Measurements from ENCODE around the gene OSGIN1. TPM values are rescaled to one million over a fixed set of nuclear protein-coding genes. Genes with fewer than 3 reads are reported as not detected.

OSGIN1 gene, protein sequence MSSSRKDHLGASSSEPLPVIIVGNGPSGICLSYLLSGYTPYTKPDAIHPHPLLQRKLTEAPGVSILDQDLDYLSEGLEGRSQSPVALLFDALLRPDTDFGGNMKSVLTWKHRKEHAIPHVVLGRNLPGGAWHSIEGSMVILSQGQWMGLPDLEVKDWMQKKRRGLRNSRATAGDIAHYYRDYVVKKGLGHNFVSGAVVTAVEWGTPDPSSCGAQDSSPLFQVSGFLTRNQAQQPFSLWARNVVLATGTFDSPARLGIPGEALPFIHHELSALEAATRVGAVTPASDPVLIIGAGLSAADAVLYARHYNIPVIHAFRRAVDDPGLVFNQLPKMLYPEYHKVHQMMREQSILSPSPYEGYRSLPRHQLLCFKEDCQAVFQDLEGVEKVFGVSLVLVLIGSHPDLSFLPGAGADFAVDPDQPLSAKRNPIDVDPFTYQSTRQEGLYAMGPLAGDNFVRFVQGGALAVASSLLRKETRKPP
- 24.7 to 57.0 TPM (median 29.9 TPM) in 5 replicates for total RNA-seq (2022; extraction: Qiagen RNA extraction)

DNA sequence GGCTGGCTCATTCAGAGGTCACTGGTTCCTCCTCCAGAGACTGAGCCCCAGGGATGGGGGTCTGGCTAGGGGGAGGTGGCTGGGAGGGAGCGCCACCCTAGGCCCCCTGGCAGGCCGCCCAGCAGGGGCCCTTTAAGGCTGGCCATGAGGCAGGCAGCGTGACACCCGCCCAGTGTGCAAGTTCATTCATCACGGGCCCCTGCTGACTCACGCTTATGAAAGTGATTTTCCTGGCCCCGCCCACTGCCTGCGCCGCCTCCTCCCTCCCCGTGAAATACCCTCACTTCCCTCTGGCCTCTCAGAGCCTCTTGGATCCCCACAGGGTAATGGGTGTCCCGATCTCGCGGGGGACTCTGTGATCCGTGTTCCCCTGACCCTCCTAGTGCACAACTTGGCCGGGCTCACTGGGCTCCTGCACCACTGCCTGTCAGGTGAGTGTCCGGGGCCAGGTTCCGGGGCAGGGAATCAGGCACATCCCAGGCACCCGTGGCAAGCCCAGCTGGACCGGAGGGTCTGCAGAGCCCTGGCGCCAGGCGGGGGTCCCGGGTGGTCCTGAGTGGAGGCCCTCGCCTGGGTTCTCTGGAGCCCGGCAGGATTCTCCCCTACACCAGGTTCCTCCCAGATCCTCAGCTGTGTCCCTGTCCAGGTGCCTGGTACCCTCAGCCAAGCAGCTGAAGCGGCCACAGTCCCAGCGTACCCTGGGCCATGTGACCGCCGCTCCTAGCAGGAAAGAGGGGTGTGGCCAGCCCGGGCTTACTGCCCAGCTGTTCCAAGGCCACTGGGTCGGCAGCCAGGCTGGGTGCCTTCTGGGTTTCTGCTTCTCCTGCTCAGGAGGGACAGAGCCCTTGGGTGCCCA lies at the start of gene OSGIN1:
TSS of gene OSGIN1 (plus strand) at position 301 of the 856 bp plus-strand sequence. CDS start 4,432 bp downstream, outside the sequence.

DNA sequence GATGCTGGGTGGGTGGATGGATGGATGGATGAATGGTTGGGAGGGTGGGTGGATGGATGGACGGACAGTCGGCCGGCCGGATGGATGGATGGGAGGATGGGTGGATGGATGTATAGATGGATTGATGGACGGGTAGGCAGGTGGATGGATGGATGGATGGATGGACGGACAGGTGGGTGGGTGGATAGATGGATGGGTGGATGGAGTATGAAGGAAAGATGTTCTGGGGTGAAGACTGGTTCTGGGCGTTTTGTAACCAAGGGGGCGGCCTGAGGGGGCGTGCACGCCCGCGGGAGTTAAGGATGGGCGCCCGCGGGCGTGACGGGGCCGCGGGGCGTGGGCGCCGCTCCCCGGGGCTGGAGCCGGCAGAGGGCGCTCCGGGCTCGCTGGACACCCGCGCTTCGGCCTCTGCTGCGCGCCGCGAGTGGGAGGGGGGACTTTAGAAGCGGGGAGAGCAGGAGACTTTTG lies 14.8 kb downstream of the OSGIN1 start, which contains the start of gene NECAB2:
TSS of gene NECAB2 (plus strand) at position 407 of the 468 bp plus-strand sequence. CDS start 405 bp downstream, outside the sequence.

Other genes starting within 250 kb of the OSGIN1 start
- gene HSBP1, start 145.3 kb upstream of the OSGIN1 start, total RNA-seq (2022; extraction: Qiagen RNA extraction), result 142 to 204 TPM (median 185 TPM) in 5 replicates
- gene MLYCD, start 54.1 kb upstream of the OSGIN1 start, total RNA-seq (2022; extraction: Qiagen RNA extraction), result 1.3 to 2.6 TPM (median 2.0 TPM) in 5 replicates
- gene NECAB2, start 15.0 kb downstream of the OSGIN1 start, total RNA-seq (2022; extraction: Qiagen RNA extraction), result 2.1 to 4.1 TPM (median 2.8 TPM) in 5 replicates
- gene SLC38A8, start 89.6 kb downstream of the OSGIN1 start, total RNA-seq (2022; extraction: Qiagen RNA extraction), result not detected in 5 replicates
- gene MBTPS1, start 163.7 kb downstream of the OSGIN1 start, total RNA-seq (2022; extraction: Qiagen RNA extraction), result 41.7 to 49.1 TPM (median 45.3 TPM) in 5 replicates
- gene HSDL1, start 191.9 kb downstream of the OSGIN1 start, total RNA-seq (2022; extraction: Qiagen RNA extraction), result 18.1 to 19.6 TPM (median 19.4 TPM) in 5 replicates
- gene DNAAF1, start 192.1 kb downstream of the OSGIN1 start, total RNA-seq (2022; extraction: Qiagen RNA extraction), result 0.14 to 0.60 TPM (median 0.20 TPM) in 5 replicates
- 22.8 to 36.8 TPM (median 32.7 TPM) in 5 replicates for gene TAF1C, start 233.8 kb downstream of the OSGIN1 start, total RNA-seq (2022; extraction: Qiagen RNA extraction)
- gene ADAD2, start 237.9 kb downstream of the OSGIN1 start, total RNA-seq (2022; extraction: Qiagen RNA extraction), result 0.05 to 0.08 TPM (median 0.07 TPM) in 3 of 5 replicates, not detected in the others

Measured in A549 treated with CORT108297 at 1 μM for 4 hours (cell line).